H9 (cell line): ENCODE measurements around the gene HTD2. TPM values are rescaled to one million over a fixed set of nuclear protein-coding genes. Genes with fewer than 3 reads are reported as not detected.

Source experiments
- DNase-seq: peaks from one replicate; pipeline ENCODE4 v3.0.0-alpha.2; 2017
- H2AFZ ChIP-seq: one replicate; pipeline ENCODE4 v1.6.1; 2013; ENCODE audit warnings: mild to moderate bottlenecking, low read length, control low read depth, moderate library complexity
- H2AK5ac ChIP-seq: 2 replicates; pipeline ENCODE4 v1.6.1; 2013; ENCODE audit warnings: low read length, control low read depth, mixed read lengths; ENCODE audit not compliant: insufficient read length
- H2BK120ac ChIP-seq: one replicate; pipeline ENCODE4 v1.6.1; 2013; ENCODE audit warnings: low read depth, mild to moderate bottlenecking, low read length, control low read depth, inconsistent platforms; ENCODE audit not compliant: poor library complexity, severe bottlenecking
- H2BK12ac ChIP-seq: 2 replicates; pipeline ENCODE4 v1.6.1; 2013; ENCODE audit warnings: low read length, control low read depth, mixed read lengths, low read depth; ENCODE audit not compliant: insufficient read length
- H2BK15ac ChIP-seq: 2 replicates; pipeline ENCODE4 v1.6.1; 2013; ENCODE audit warnings: low read depth, low read length, control low read depth
- H2BK20ac ChIP-seq: one replicate; pipeline ENCODE4 v1.6.1; 2013; ENCODE audit warnings: low read depth, mild to moderate bottlenecking, low read length, control low read depth, inconsistent platforms; ENCODE audit not compliant: poor library complexity, severe bottlenecking
- H2BK5ac ChIP-seq: 2 replicates; pipeline ENCODE4 v1.6.1; 2013; ENCODE audit warnings: low read length, control low read depth, mixed read lengths; ENCODE audit not compliant: insufficient read length
- H3K14ac ChIP-seq: 2 replicates; pipeline ENCODE4 v1.6.1; 2013; ENCODE audit warnings: low read length, control low read depth; ENCODE audit not compliant: insufficient read depth
- H3K18ac ChIP-seq: 2 replicates; pipeline ENCODE4 v1.6.1; 2013; ENCODE audit warnings: low read depth, mild to moderate bottlenecking, mixed read lengths, low read length, control low read depth; ENCODE audit not compliant: insufficient read length
- H3K23ac ChIP-seq: 2 replicates; pipeline ENCODE4 v1.6.1; 2013; ENCODE audit warnings: low read length, control low read depth, mixed read lengths, low read depth; ENCODE audit not compliant: insufficient read length
- H3K23me2 ChIP-seq: 2 replicates; pipeline ENCODE4 v1.6.1; 2013; ENCODE audit warnings: low read depth, mild to moderate bottlenecking, mixed read lengths, low read length, control low read depth; ENCODE audit not compliant: insufficient read length, poor library complexity, severe bottlenecking
- H3K27ac ChIP-seq: 2 replicates; pipeline ENCODE4 v1.5.1; 2013; ENCODE audit warnings: low read length, control low read depth, mixed read lengths, low read depth; ENCODE audit not compliant: insufficient read length
- H3K27me3 ChIP-seq: 2 replicates; pipeline ENCODE4 v1.6.1; 2013; ENCODE audit warnings: low read length, control low read depth, inconsistent platforms; ENCODE audit not compliant: insufficient read depth
- H3K4ac ChIP-seq: 2 replicates; pipeline ENCODE4 v1.6.1; 2013; ENCODE audit warnings: low read depth, mild to moderate bottlenecking, control low read depth, inconsistent platforms, low read length, moderate library complexity
- H3K4me1 ChIP-seq: 2 replicates; pipeline ENCODE4 v1.6.1; 2013; ENCODE audit warnings: low read length, control low read depth, inconsistent platforms; ENCODE audit not compliant: insufficient read depth
- H3K4me2 ChIP-seq: 2 replicates; pipeline ENCODE4 v1.6.1; 2013; ENCODE audit warnings: low read length, control low read depth, mixed read lengths; ENCODE audit not compliant: insufficient read length, insufficient read depth
- H3K56ac ChIP-seq: 2 replicates; pipeline ENCODE4 v1.6.1; 2013; ENCODE audit warnings: low read depth, mild to moderate bottlenecking, mixed read lengths, low read length, control low read depth; ENCODE audit not compliant: insufficient read length
- H3K79me1 ChIP-seq: 2 replicates; pipeline ENCODE4 v1.6.1; 2013; ENCODE audit warnings: low read depth, mild to moderate bottlenecking, moderate library complexity, low read length, control low read depth, inconsistent platforms; ENCODE audit not compliant: insufficient read depth, poor library complexity, severe bottlenecking
- H3K79me2 ChIP-seq: 2 replicates; pipeline ENCODE4 v1.6.1; 2013; ENCODE audit warnings: low read length, control low read depth, inconsistent platforms; ENCODE audit not compliant: insufficient read depth
- H3K9ac ChIP-seq: 2 replicates; pipeline ENCODE4 v1.6.1; 2013; ENCODE audit warnings: low read length, control low read depth, mixed read lengths; ENCODE audit not compliant: insufficient read length; ENCODE audit errors: extremely low read depth
- H3K9me3 ChIP-seq: one replicate; pipeline ENCODE4 v1.6.1; 2013; ENCODE audit warnings: low read depth, low read length, inconsistent platforms; ENCODE audit not compliant: control insufficient read depth
- H3T11ph ChIP-seq: one replicate; pipeline ENCODE4 v1.6.1; 2013; ENCODE audit warnings: mild to moderate bottlenecking, low read length, control low read depth, inconsistent platforms
- H4K20me1 ChIP-seq: one replicate; pipeline ENCODE4 v1.6.1; 2013; ENCODE audit not compliant: control insufficient read depth, insufficient read length, insufficient read depth
- H4K5ac ChIP-seq: 2 replicates; pipeline ENCODE4 v1.6.1; 2013; ENCODE audit warnings: low read depth, mild to moderate bottlenecking, mixed read lengths, low read length, control low read depth; ENCODE audit not compliant: insufficient read length
- H4K8ac ChIP-seq: replicated peaks from 2 replicates; pipeline ENCODE4 v1.6.1; 2013; ENCODE audit warnings: low read length, control low read depth, mixed read lengths, low read depth; ENCODE audit not compliant: insufficient read length
- H4K91ac ChIP-seq: 2 replicates; pipeline ENCODE4 v1.6.1; 2013; ENCODE audit warnings: low read depth, mild to moderate bottlenecking, moderate library complexity, mixed read lengths, low read length, control low read depth; ENCODE audit not compliant: insufficient read length
- H3K27ac Mint-ChIP-seq, 3 experiments: 2 replicates in 2 of 3; 3 replicates in 1 of 3; pipeline ENCODE4 v1.8.0; 2020 to 2021; ENCODE audit warnings: mixed read lengths in 3 of 3, mild to moderate bottlenecking in 1 of 3, moderate library complexity in 1 of 3
- H3K27me3 Mint-ChIP-seq: 2 replicates; pipeline ENCODE4 v1.8.0; 2021; ENCODE audit warnings: low read depth, mild to moderate bottlenecking, moderate library complexity, mixed read lengths
- H3K36me3 Mint-ChIP-seq, 3 experiments: 2 replicates in 2 of 3; 3 replicates in 1 of 3; pipeline ENCODE4 v1.8.0; 2020 to 2021; ENCODE audit warnings: low read depth in 3 of 3, mixed read lengths in 3 of 3; ENCODE audit not compliant: insufficient read depth in 1 of 3
- H3K4me1 Mint-ChIP-seq, 2 experiments: 2 replicates each; pipeline ENCODE4 v1.8.0; 2020; ENCODE audit warnings: mixed read lengths in 2 of 2
- H3K4me3 Mint-ChIP-seq, 2 experiments: 2 replicates in 1 of 2; 3 replicates in 1 of 2; pipeline ENCODE4 v1.8.0; 2020 to 2021; ENCODE audit warnings: mild to moderate bottlenecking in 2 of 2, mixed read lengths in 2 of 2, moderate library complexity in 1 of 2
- H3K9me3 Mint-ChIP-seq, 2 experiments: 2 replicates in 1 of 2; 3 replicates in 1 of 2; pipeline ENCODE4 v1.8.0; 2020; ENCODE audit warnings: mild to moderate bottlenecking in 2 of 2, mixed read lengths in 2 of 2, moderate library complexity in 1 of 2
- CTCF ChIP-seq: fragments of 200-600 bp; sonication (generic); conservative IDR thresholded peaks from 3 replicates; pipeline ENCODE4 v1.8.0; 2021; ENCODE audit warnings: antibody characterized with exemption, mild to moderate bottlenecking
- WGBS: extraction: QIAGEN DNeasy Blood & Tissue Kit; methylation state at CpG from one replicate; pipeline ENCODE4 v1.1.7; 2013; ENCODE audit warnings: missing lambda C conversion rate, low lambda C conversion rate, mixed read lengths; ENCODE audit not compliant: insufficient read length; ENCODE audit errors: extremely low coverage; 5-methylcytosine and 5-hydroxymethylcytosine counted together
- total RNA-seq: library from RNA; stranded (reverse); gene quantifications from 2 replicates; pipeline ENCODE4 v1.2.1, GENCODE V29; 2021

Gene HTD2
- total RNA-seq, 1 experiment from 2014 or later, result 13.4 TPM

- H3K4me1 Mint-ChIP-seq, result no peaks in the 10 kb centered on the region
- Histone ChIP-seq H2AK5ac (no peak overlapping the region), H2AFZ (no peak overlapping the region), H3K56ac (no peak overlapping the region), H3K79me2 (no peaks in the 10 kb centered on the region), H3K27ac (no peak overlapping the region), H4K8ac (no peak overlapping the region), H3K23me2 (no peaks in the 10 kb centered on the region), H2BK12ac (no peak overlapping the region), H4K91ac (no peak overlapping the region), H3K18ac (no peak overlapping the region), H3T11ph (no peak overlapping the region), H4K20me1 (no peaks in the 10 kb centered on the region), H3K23ac (no peak overlapping the region), H3K27me3 (no peaks in the 10 kb centered on the region), H3K14ac (no peak overlapping the region), H3K9ac (no peak overlapping the region), H3K9me3 (no peaks in the 10 kb centered on the region), H3K79me1 (no peaks in the 10 kb centered on the region), H2BK5ac (no peak overlapping the region), H3K4me2 (no peak overlapping the region), H4K5ac (no peak overlapping the region), H3K4me1 (no peaks in the 10 kb centered on the region), H3K4ac (no peak overlapping the region), H2BK20ac (no peak overlapping the region), H2BK120ac (no peak overlapping the region), H2BK15ac (no peak overlapping the region)
- H3K9me3 Mint-ChIP-seq, result no peaks in the 10 kb centered on the region
- peak overlapping the region in 1 of 3 experiments; percentile 65; a peak in 1 of 7 replicates for H3K27ac Mint-ChIP-seq
- DNase-seq, result no peak
- H3K36me3 Mint-ChIP-seq, result no peaks in the 10 kb centered on the region
- H3K4me3 Mint-ChIP-seq, result no peak overlapping the region
- TF ChIP-seq CTCF, result no peak
- no peaks in the 10 kb centered on the region; the same call in 1 of the 2 replicates for H3K27me3 Mint-ChIP-seq
- WGBS, result no CpG with 5 or more reads among the region's 3 CpGs
Measured at GRCh38 chr3:58341376-58341775, 35.1 kb downstream of the HTD2 start.
